ENCODE results near the gene C6orf62. TPM values are rescaled to one million over a fixed set of nuclear protein-coding genes. Genes with fewer than 3 reads are reported as not detected.

C6orf62 gene
- total and polyA plus RNA-seq, 2 of the 4 experiments (the other 2 are of a cell fraction): 47.5 to 50.7 TPM

DNA sequence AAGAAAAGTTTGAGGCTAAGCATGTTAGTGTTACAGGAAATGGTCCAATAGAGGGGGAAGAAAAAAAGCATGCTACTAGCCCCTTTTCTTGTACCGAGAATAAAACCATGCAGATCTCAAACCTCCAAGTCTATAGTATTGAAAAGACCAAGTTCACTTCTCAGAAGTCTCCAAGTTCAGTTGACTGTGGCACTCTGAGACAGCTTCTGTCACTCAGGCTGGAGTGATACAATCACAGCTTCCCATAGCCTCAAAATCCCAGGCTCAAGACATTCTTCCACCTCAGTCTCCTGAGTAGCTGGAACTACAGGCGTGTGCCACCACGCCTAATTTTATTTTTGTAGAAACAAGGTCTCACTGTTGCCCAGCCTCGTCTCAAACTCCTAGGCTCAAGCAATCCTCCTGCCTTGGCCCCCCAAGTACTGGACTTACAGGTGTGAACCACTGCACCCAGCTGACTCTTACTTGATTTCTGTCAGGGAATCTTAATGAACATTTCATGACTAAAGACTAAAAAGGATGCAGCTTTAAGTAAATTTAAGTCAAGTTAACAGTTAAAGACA lies 16.2 kb downstream of the C6orf62 start:
- no peak for ATAC-seq (ENCODE audit: low read depth)
- Histone ChIP-seq H3K9me3 (ENCODE audit: control insufficient read depth, insufficient read depth, low read length) (no peaks in the 10 kb centered on the region), H3K56ac (ENCODE audit: extremely low read depth, insufficient read depth, low read length) (no peak overlapping the region), H3K4me2 (ENCODE audit: low read depth, low read length) (no peak overlapping the region), H2AK5ac (ENCODE audit: low read depth, low read length) (no peak overlapping the region), H2AK9ac (replicated peaks; ENCODE audit: low read depth, low read length, poor library complexity) (no peak overlapping the region), H4K8ac (ENCODE audit: low read depth in 2 of 2, low read length in 2 of 2) (no peak overlapping the region), H2BK20ac (ENCODE audit: low read depth, low read length) (no peak overlapping the region), H2BK15ac (ENCODE audit: low read depth, low read length) (no peak overlapping the region), H4K5ac (ENCODE audit: low read depth, low read length) (no peak overlapping the region), H3K4ac (ENCODE audit: low read depth, low read length) (no peak overlapping the region), H3K27ac (ENCODE audit: insufficient read depth, low read length) (no peak overlapping the region), H3K4me3 (ENCODE audit: insufficient read depth, low read depth, low read length) (no peak overlapping the region), H2BK120ac (ENCODE audit: low read depth, low read length) (no peak overlapping the region), H3K14ac (replicated peaks; ENCODE audit: low read depth, low read length) (no peak overlapping the region), H3K9ac (ENCODE audit: low read depth, low read length) (no peak overlapping the region), H2AFZ (replicated peaks; ENCODE audit: low read length, poor library complexity) (no peak overlapping the region), H3K27me3 (ENCODE audit: control insufficient read depth, insufficient read depth, low read length) (no peaks in the 10 kb centered on the region), H4K20me1 (ENCODE audit: insufficient read depth, low read length) (peaks cover 8% of the 10 kb centered on the region; the same call in 1 of the 2 replicates), H3K9me1 (ENCODE audit: insufficient read depth, low read length) (no peaks in the 10 kb centered on the region), H3K18ac (ENCODE audit: low read depth, low read length) (no peak overlapping the region), H3K23ac (ENCODE audit: low read depth, low read length) (no peak overlapping the region), H3K36me3 (ENCODE audit: control insufficient read depth, insufficient read depth, low read length) (peaks cover 29% of the 10 kb centered on the region), H2BK5ac (ENCODE audit: low read depth, low read length, poor library complexity, severe bottlenecking) (no peak overlapping the region), H3K79me1 (ENCODE audit: low read depth in 1 of 2, low read length in 2 of 2) (peaks cover 0 to 9% of the 10 kb centered on the region in 2 experiments; a peak in 3 of 4 replicates), H3K4me1 (ENCODE audit: control insufficient read depth, insufficient read depth, low read length) (no peaks in the 10 kb centered on the region), H4K91ac (ENCODE audit: insufficient read depth, low read depth, low read length) (no peak overlapping the region)
- ChIA-PET POLR2A (ENCODE audit: unreplicated experiment) (no interaction called here), CTCF (no interaction called here)
- TF ChIP-seq, protein P1, sequence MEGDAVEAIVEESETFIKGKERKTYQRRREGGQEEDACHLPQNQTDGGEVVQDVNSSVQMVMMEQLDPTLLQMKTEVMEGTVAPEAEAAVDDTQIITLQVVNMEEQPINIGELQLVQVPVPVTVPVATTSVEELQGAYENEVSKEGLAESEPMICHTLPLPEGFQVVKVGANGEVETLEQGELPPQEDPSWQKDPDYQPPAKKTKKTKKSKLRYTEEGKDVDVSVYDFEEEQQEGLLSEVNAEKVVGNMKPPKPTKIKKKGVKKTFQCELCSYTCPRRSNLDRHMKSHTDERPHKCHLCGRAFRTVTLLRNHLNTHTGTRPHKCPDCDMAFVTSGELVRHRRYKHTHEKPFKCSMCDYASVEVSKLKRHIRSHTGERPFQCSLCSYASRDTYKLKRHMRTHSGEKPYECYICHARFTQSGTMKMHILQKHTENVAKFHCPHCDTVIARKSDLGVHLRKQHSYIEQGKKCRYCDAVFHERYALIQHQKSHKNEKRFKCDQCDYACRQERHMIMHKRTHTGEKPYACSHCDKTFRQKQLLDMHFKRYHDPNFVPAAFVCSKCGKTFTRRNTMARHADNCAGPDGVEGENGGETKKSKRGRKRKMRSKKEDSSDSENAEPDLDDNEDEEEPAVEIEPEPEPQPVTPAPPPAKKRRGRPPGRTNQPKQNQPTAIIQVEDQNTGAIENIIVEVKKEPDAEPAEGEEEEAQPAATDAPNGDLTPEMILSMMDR (conservative IDR thresholded peaks at IDR 0.05; ENCODE audit: low read depth, low read length): no peak
- TF ChIP-seq BHLHE40 (IDR thresholded peaks at IDR 0.05; ENCODE audit: low read depth, low read length) (no peak), MAZ (IDR thresholded peaks at IDR 0.05; ENCODE audit: borderline replicate concordance, low read depth, low read length) (no peak), RCOR1 (IDR thresholded peaks at IDR 0.05; ENCODE audit: insufficient replicate concordance, low read length) (no peak), NFE2L2 (IDR thresholded peaks at IDR 0.05; ENCODE audit: low read depth, low read length) (no peak), CEBPB (IDR thresholded peaks at IDR 0.05; ENCODE audit: low read depth, low read length) (no peak), MAFK (IDR thresholded peaks at IDR 0.05; ENCODE audit: low read depth, low read length) (no peak), CHD1 (IDR thresholded peaks at IDR 0.05; ENCODE audit: low read depth, low read length) (no peak), RAD21 (IDR thresholded peaks at IDR 0.05; ENCODE audit: low read length) (no peak), MXI1 (IDR thresholded peaks at IDR 0.05; ENCODE audit: borderline replicate concordance, low read depth, low read length) (no peak), RFX5 (IDR thresholded peaks at IDR 0.05; ENCODE audit: low read depth, low read length) (no peak), POLR2A (IDR thresholded peaks at IDR 0.05; ENCODE audit: low read depth, low read length) (no peak), FOS (IDR thresholded peaks at IDR 0.05; ENCODE audit: low read depth, low read length) (no peak), SMC3 (IDR thresholded peaks at IDR 0.05; ENCODE audit: low read depth, low read length) (no peak)
- TF ChIP-seq, protein P2, sequence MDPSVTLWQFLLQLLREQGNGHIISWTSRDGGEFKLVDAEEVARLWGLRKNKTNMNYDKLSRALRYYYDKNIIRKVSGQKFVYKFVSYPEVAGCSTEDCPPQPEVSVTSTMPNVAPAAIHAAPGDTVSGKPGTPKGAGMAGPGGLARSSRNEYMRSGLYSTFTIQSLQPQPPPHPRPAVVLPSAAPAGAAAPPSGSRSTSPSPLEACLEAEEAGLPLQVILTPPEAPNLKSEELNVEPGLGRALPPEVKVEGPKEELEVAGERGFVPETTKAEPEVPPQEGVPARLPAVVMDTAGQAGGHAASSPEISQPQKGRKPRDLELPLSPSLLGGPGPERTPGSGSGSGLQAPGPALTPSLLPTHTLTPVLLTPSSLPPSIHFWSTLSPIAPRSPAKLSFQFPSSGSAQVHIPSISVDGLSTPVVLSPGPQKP (IDR thresholded peaks at IDR 0.05; ENCODE audit: borderline replicate concordance, low read depth, low read length): no peak
- TF ChIP-seq, protein P3, sequence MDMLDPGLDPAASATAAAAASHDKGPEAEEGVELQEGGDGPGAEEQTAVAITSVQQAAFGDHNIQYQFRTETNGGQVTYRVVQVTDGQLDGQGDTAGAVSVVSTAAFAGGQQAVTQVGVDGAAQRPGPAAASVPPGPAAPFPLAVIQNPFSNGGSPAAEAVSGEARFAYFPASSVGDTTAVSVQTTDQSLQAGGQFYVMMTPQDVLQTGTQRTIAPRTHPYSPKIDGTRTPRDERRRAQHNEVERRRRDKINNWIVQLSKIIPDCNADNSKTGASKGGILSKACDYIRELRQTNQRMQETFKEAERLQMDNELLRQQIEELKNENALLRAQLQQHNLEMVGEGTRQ (IDR thresholded peaks at IDR 0.05; ENCODE audit: low read depth, low read length): no peak
- intact Hi-C loops (cut with micrococcal nuclease): no loop called here
- no peak for DNase-seq
- WGBS, 2 experiments (ENCODE audit: extremely low coverage in 2 of 2, insufficient read length in 1 of 2): 100% methylated on average over 2 of the region's 4 CpGs; no CpG with 5 or more reads in 1 of the 2 experiments
- dilution Hi-C loops (cut with HindIII; ENCODE audit: low sequenced_read_pairs, unreplicated experiment): no loop called here
- in situ Hi-C loops (cut with MboI; ENCODE audit: low sequenced_read_pairs): no loop called here
- no TSS peak for BruUV-seq (replicated peaks)

Measured in IMR-90 (cell line).